ENCODE results near the gene CRMP1. TPM values are rescaled to one million over a fixed set of nuclear protein-coding genes. Genes with fewer than 3 reads are reported as not detected.
"Not testable (repeated sequence)": the region's sequence is repeated elsewhere in the genome, so short reads cannot be mapped to it uniquely, and the experiment has no call there.

The CRMP1 gene
- total RNA-seq, 1 experiment from 2014 or later: not detected

GRCh38 chr4:5843573-5844530 lies 49.0 kb downstream of the CRMP1 start:
- intact Hi-C loops (cut with micrococcal nuclease): no loop called here
- POLR2A ChIA-PET: no interaction called here
- CTCF ChIA-PET: interaction anchor here (1.2 kb wide), 1 partner anchor 9 kb away, joined by 6 read pairs; no protein-coding TSS in a partner anchor
- TF ChIP-seq CTCF (IDR thresholded peaks at IDR 0.05; ENCODE audit: unreplicated experiment): no peak
- BruUV-seq (replicated peaks): no TSS peak
- Mint-ChIP-seq H3K36me3 (ENCODE audit: insufficient read depth, unreplicated experiment) (peaks cover 7% of the 10 kb centered on the region), H3K27me3 (ENCODE audit: insufficient read depth, unreplicated experiment) (no peaks in the 10 kb centered on the region), H3K4me1 (ENCODE audit: insufficient read depth, unreplicated experiment) (no peaks in the 10 kb centered on the region), H3K4me3 (ENCODE audit: unreplicated experiment) (no peak overlapping the region), H3K27ac (ENCODE audit: low read depth, unreplicated experiment) (no peak overlapping the region), H3K9me3 (ENCODE audit: unreplicated experiment) (peaks cover 8% of the 10 kb centered on the region)
- DNase-seq (ENCODE audit: unreplicated experiment): no peak

- no peaks in the 10 kb centered on the region for H3K36me3 Mint-ChIP-seq (ENCODE audit: insufficient read depth, unreplicated experiment)
- POLR2A ChIA-PET: no interaction called here
Observed at GRCh38 chr4:5842456-5842855, 50.4 kb downstream of the CRMP1 start.

GRCh38 chr4:5839751-5840674 lies 52.9 kb downstream of the CRMP1 start:
- H3K4me3 Mint-ChIP-seq (ENCODE audit: unreplicated experiment): no peak overlapping the region
- DNase-seq (ENCODE audit: unreplicated experiment): no peak
- H3K4me1 Mint-ChIP-seq (ENCODE audit: insufficient read depth, unreplicated experiment): no peaks in the 10 kb centered on the region
- no TSS peak for BruUV-seq (replicated peaks)
- ChIA-PET CTCF (no interaction called here), POLR2A (interaction anchor here (1.2 kb wide), 1 partner anchor 14 kb away, joined by 3 read pairs; no protein-coding TSS in a partner anchor)
- TF ChIP-seq CTCF (IDR thresholded peaks at IDR 0.05; ENCODE audit: unreplicated experiment): no peak
- peaks cover 8% of the 10 kb centered on the region for H3K9me3 Mint-ChIP-seq (ENCODE audit: unreplicated experiment)
- no peaks in the 10 kb centered on the region for H3K36me3 Mint-ChIP-seq (ENCODE audit: insufficient read depth, unreplicated experiment)
- intact Hi-C loops (cut with micrococcal nuclease): no loop called here
- H3K27ac Mint-ChIP-seq (ENCODE audit: low read depth, unreplicated experiment): no peak overlapping the region
- peaks cover 8% of the 10 kb centered on the region for H3K27me3 Mint-ChIP-seq (ENCODE audit: insufficient read depth, unreplicated experiment)

More at GRCh38 chr4:5842456-5842855, 50.4 kb downstream of the CRMP1 start:
- CTCF ChIA-PET: no interaction called here
- no peak overlapping the region for H3K27ac Mint-ChIP-seq (ENCODE audit: low read depth, unreplicated experiment)
- no peak for TF ChIP-seq CTCF (IDR thresholded peaks at IDR 0.05; ENCODE audit: unreplicated experiment)
- H3K4me1 Mint-ChIP-seq (ENCODE audit: insufficient read depth, unreplicated experiment): no peaks in the 10 kb centered on the region
- BruUV-seq (replicated peaks): no TSS peak
- no peak for DNase-seq (ENCODE audit: unreplicated experiment)
- H3K9me3 Mint-ChIP-seq (ENCODE audit: unreplicated experiment): peaks cover 8% of the 10 kb centered on the region
- no peaks in the 10 kb centered on the region for H3K27me3 Mint-ChIP-seq (ENCODE audit: insufficient read depth, unreplicated experiment)
- intact Hi-C loops (cut with micrococcal nuclease): no loop called here
- no peak overlapping the region for H3K4me3 Mint-ChIP-seq (ENCODE audit: unreplicated experiment)

GRCh38 chr4:5839332-5839731 lies 53.6 kb downstream of the CRMP1 start:
- CTCF ChIA-PET: no interaction called here
- peaks cover 8% of the 10 kb centered on the region for H3K9me3 Mint-ChIP-seq (ENCODE audit: unreplicated experiment)
- POLR2A ChIA-PET: no interaction called here
- no peak for TF ChIP-seq CTCF (IDR thresholded peaks at IDR 0.05; ENCODE audit: unreplicated experiment)
- no TSS peak for BruUV-seq (replicated peaks)
- H3K4me3 Mint-ChIP-seq (ENCODE audit: unreplicated experiment): no peak overlapping the region
- intact Hi-C loops (cut with micrococcal nuclease): no loop called here
- H3K27ac Mint-ChIP-seq (ENCODE audit: low read depth, unreplicated experiment): no peak overlapping the region
- H3K4me1 Mint-ChIP-seq (ENCODE audit: insufficient read depth, unreplicated experiment): no peaks in the 10 kb centered on the region
- H3K36me3 Mint-ChIP-seq (ENCODE audit: insufficient read depth, unreplicated experiment): no peaks in the 10 kb centered on the region
- H3K27me3 Mint-ChIP-seq (ENCODE audit: insufficient read depth, unreplicated experiment): peaks cover 8% of the 10 kb centered on the region
- DNase-seq (ENCODE audit: unreplicated experiment): no peak

- H3K4me3 Mint-ChIP-seq (ENCODE audit: unreplicated experiment); H3K27ac Mint-ChIP-seq (ENCODE audit: low read depth, unreplicated experiment); H3K9me3 Mint-ChIP-seq (ENCODE audit: unreplicated experiment); H3K4me1 Mint-ChIP-seq (ENCODE audit: insufficient read depth, unreplicated experiment); H3K36me3 Mint-ChIP-seq (ENCODE audit: insufficient read depth, unreplicated experiment); H3K27me3 Mint-ChIP-seq (ENCODE audit: insufficient read depth, unreplicated experiment); DNase-seq (ENCODE audit: unreplicated experiment); intact Hi-C loops (cut with micrococcal nuclease); BruUV-seq (replicated peaks): not testable (repeated sequence)
- ChIA-PET POLR2A (interaction anchor here (1.0 kb wide), 1 partner anchor 9 kb away, joined by 3 read pairs; no protein-coding TSS in a partner anchor), CTCF (interaction anchor here (0.8 kb wide), 1 partner anchor 391 kb away, joined by 6 read pairs; no protein-coding TSS in a partner anchor)
Observed at GRCh38 chr4:5837483-5837882, 55.4 kb downstream of the CRMP1 start.

Measured in MCF 10A (cell line).